KBM-7 (cell line): Measurements from ENCODE around the gene FOXE3.

Experiments used
- DNase-seq: peaks from one replicate; pipeline ENCODE4 v3.0.0-alpha.2; 2015
- in situ Hi-C: fragments of 300-500 bp; cut with MboI; formaldehyde crosslinking; loops from 2 replicates; pipeline ENCODE4 v1.14.3; 2020; ENCODE audit warnings: low sequenced_read_pairs, low pct_unique_long_range_greater_than_20kb, mixed read lengths

The FOXE3 gene

GRCh38 chr1:47415728-47416318, at the start of gene FOXE3:
TSS of gene FOXE3 (plus strand) at chr1:47416285. CDS start at chr1:47416316, 31 bp downstream.
- in situ Hi-C loops: no loop called here
- no peak for DNase-seq

DNA sequence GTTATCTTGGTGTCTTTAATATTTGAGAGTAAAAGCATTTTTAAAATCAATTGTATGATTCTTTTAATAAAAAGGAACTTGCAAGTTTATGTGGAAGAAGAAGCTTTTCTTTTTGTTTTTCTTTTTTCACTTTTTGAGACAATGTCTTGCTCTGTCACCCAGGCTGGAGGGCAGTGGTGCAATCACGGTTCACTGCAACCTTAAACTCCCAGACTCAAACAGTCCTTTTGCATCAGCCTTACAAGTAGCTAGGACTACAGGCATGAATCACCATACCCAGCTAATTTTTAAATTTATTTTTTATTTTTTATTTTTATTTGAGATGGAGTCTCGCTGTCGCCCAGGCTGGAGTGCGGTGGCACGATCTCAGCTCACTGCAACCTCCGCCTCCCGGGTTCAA, 48.4 kb upstream of the FOXE3 start:
- DNase-seq: no peak
- in situ Hi-C loops: no loop called here

GRCh38 chr1:47371016-47371517, 45.0 kb upstream of the FOXE3 start:
- no peak for DNase-seq
- in situ Hi-C loops: no loop called here

DNA sequence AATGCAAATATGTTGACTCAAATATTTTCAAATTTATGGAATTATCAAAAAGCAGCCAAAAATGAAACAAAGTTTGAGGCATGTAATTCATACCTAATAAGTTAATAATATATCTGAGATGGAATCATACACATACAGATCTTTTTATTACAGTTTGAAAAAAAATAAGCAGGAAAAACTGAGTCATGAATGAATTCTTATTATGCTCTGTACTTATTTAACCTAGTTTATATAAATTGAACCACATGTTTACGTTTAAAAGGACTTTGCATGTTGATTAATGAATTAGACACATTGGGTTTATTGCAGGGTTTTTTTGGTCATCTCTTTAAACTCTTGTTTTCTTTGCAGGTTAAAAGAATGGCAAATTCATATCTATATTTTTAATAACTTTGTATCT, 41.6 kb upstream of the FOXE3 start:
- DNase-seq: no peak
- in situ Hi-C loops: no loop called here

GRCh38 chr1:47378147-47378546, 37.9 kb upstream of the FOXE3 start:
- no peak for DNase-seq

DNA sequence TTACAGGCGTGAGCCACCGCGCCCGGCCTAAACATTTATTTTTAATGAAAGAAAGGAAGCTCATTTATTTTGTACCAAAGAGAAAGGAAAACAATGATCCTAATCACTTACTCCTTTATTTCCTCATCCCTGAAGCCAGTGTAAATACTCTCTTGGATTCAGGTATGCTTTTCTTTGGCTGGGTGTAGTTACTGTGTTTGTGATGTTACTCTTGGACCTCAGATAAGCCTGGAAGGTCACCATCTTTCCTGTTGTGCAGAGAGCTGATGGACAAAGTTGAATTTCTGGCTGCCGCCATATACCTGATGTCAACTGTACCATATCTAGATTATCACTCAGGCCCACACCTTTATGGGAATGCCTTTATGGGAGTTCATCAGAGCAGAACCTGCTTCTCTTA, 35.4 kb upstream of the FOXE3 start:
- DNase-seq: no peak

More at GRCh38 chr1:47378147-47378546, 37.9 kb upstream of the FOXE3 start:
- in situ Hi-C loops: no loop called here

DNA sequence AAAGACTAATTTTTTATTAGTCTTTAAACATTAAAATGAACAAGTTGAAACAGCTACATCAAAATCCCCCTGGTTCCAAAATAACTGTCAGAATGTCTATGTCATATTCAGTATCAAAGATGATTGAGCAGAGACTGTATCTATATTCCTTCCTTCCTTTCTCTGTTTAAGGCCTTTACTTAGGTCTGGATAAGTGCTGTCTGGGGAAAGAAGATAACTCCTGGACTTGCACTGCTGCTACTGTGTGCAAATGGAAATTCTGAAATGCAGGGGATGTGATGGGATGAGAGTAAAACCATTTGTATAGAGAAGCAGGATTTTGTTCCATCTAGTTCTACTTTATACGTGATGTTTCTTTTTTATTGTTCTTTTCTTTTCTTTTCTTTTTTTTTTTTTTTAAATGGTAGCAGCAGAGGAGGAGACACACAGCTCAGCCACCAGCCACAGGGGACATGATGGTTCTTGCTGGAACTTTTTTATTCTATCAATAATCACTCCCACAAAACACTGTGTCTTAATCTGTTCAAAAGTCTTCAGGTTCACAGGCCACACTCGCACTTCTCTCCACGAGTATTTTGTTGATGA, 33.6 kb upstream of the FOXE3 start:
- DNase-seq: no peak

More for the DNA sequence above, 35.4 kb upstream of the FOXE3 start:
- in situ Hi-C loops: no loop called here

GRCh38 chr1:47384083-47384482, 32.0 kb upstream of the FOXE3 start:
- in situ Hi-C loops: no loop called here
- no peak for DNase-seq

More for the DNA sequence above, 33.6 kb upstream of the FOXE3 start:
- in situ Hi-C loops: no loop called here

GRCh38 chr1:47385020-47385419, 31.1 kb upstream of the FOXE3 start:
- in situ Hi-C loops: no loop called here
- DNase-seq: no peak

DNA sequence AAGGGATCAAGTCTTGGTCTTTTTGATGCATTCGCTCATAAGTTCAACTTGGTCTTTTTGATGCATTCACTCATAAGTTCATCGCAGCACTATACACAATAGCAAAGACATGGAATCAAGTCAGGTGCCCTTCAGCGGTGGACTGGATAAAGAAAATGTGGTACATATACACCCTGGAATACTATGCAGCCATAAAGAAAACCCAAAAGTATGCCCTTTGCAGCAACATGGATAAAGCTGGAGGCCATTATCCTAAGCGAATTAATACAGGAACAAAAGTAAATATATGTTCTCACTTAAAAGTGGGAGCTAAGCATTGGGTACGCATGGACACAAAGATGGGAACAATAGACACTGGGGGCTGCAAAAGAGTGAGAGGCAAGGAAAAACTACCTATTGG, 29.8 kb upstream of the FOXE3 start:
- in situ Hi-C loops: no loop called here

GRCh38 chr1:47388030-47388890, 27.8 kb upstream of the FOXE3 start:
- in situ Hi-C loops: no loop called here

More for the DNA sequence above, 29.8 kb upstream of the FOXE3 start:
- no peak for DNase-seq

GRCh38 chr1:47388891-47389238, 27.2 kb upstream of the FOXE3 start:
- DNase-seq: peak; percentile 77
- in situ Hi-C loops: no loop called here

More at GRCh38 chr1:47388030-47388890, 27.8 kb upstream of the FOXE3 start:
- no peak for DNase-seq

GRCh38 chr1:47389731-47390130, 26.4 kb upstream of the FOXE3 start:
- no peak for DNase-seq
- in situ Hi-C loops: no loop called here

GRCh38 chr1:47390843-47391242, 25.2 kb upstream of the FOXE3 start:
- DNase-seq: no peak
- in situ Hi-C loops: no loop called here

DNA sequence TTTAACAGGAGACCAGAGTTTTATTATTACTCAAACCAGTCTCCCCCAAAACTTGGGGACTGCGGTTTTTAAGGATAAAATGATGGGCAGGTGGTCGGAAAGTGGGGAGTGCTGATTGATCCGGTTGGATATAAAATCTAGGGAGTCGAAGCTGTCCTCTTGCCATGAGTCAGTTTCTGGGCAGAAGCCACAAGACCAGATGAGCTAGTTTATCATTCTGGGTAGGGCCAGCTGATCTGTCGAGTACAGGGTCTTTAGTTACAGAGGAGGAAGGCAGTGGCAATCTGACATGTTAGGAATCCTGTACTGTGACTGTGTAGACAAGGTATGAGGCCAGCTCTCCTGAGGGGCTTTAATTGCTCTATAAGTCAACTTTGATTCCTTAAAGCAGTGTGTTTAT, 22.9 kb upstream of the FOXE3 start:
- no peak for DNase-seq
- in situ Hi-C loops: no loop called here

DNA sequence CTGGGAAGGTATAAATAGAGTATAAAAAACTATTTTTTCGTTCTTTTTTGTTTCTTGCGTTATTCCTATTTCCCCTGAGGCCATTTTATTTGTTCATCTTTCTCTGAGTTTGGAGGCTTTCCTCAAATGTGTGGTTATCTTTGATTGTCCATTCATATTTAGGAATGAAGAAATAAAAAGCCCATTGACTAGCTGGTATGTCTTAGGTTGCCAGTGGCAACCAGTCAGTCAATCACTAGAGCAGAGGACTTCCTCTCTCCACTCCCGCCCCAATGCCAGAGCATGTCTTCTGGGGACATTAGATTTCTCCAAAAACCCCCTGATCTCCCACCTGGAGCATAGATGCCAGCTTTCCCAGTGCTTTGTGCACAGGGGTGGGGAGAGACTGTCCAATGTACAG, 20.7 kb upstream of the FOXE3 start:
- in situ Hi-C loops: no loop called here
- DNase-seq: no peak

DNA sequence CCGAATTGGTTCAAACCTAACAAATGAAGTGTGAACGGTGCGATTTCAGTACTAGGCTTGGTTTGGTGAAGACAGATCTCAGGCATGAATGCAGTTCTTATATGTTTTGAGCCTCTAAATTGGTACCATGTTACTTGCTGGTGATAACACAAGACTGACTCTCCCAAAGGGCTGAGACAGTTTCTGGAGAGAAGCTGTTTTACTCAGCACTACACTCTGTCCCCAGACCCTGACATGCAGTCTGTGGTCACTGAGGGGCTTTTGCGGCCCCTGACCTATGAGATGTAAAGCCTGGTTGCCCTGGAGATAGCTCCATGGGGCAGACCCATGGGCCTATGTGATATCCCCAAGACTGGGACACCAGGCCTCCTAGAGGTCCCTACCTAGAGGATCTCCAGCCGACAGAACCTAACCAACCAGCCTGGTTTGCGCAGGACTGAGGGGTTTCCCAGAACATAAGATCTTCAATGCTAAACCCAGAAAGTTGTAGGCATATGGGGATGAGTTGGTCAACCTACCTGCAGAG, 19.4 kb upstream of the FOXE3 start:
- no peak for DNase-seq
- in situ Hi-C loops: no loop called here

GRCh38 chr1:47399138-47399845, 16.8 kb upstream of the FOXE3 start:
- in situ Hi-C loops: no loop called here
- no peak for DNase-seq

GRCh38 chr1:47399846-47400155, 16.3 kb upstream of the FOXE3 start:
- in situ Hi-C loops: no loop called here
- DNase-seq: no peak
